Measurements from ENCODE around the gene NES. TPM values are rescaled to one million over a fixed set of nuclear protein-coding genes. Genes with fewer than 3 reads are reported as not detected.
A peak's percentile ranks its signal among the peaks of the same experiment; 100 is the strongest.

NES gene
- total RNA-seq, 1 donor = 44.5 TPM

GRCh38 chr1:156662005-156662799 lies 15.0 kb downstream of the NES start:
- DNase-seq (ENCODE audit: low read depth) = no peak
- no peak for TF ChIP-seq CTCF (IDR thresholded peaks at IDR 0.05; ENCODE audit: insufficient read depth, low read length)
- no peak overlapping the region for H3K4me3 ChIP-seq (ENCODE audit: low read depth, low read length)

- H3K4me3 ChIP-seq (ENCODE audit: low read depth, low read length) = peak overlapping the region; percentile 33
- no peak for DNase-seq (ENCODE audit: low read depth)
- TF ChIP-seq CTCF (IDR thresholded peaks at IDR 0.05; ENCODE audit: insufficient read depth, low read length) = no peak
These were observed 16.5 kb downstream of the NES start for GRCh38 chr1:156660752-156661112.

- peak; percentile 91 for TF ChIP-seq CTCF (IDR thresholded peaks at IDR 0.05; ENCODE audit: insufficient read depth, low read length)
- peak; percentile 98 for DNase-seq (ENCODE audit: low read depth)
- H3K4me3 ChIP-seq (ENCODE audit: low read depth, low read length) = no peak overlapping the region
These were observed 17.0 kb downstream of the NES start for GRCh38 chr1:156659988-156660751.

- H3K4me3 ChIP-seq (ENCODE audit: low read depth, low read length) = no peak overlapping the region
- no peak for DNase-seq (ENCODE audit: low read depth)
- no peak for TF ChIP-seq CTCF (IDR thresholded peaks at IDR 0.05; ENCODE audit: insufficient read depth, low read length)
These were observed 17.6 kb downstream of the NES start for GRCh38 chr1:156659661-156659987.

- H3K4me3 ChIP-seq (ENCODE audit: low read depth, low read length) = no peak overlapping the region
- no peak for DNase-seq (ENCODE audit: low read depth)
- TF ChIP-seq CTCF (IDR thresholded peaks at IDR 0.05; ENCODE audit: insufficient read depth, low read length) = no peak
These were observed 18.1 kb downstream of the NES start for GRCh38 chr1:156658945-156659574.

- no peak for DNase-seq (ENCODE audit: low read depth)
- TF ChIP-seq CTCF (IDR thresholded peaks at IDR 0.05; ENCODE audit: insufficient read depth, low read length) = no peak
- H3K4me3 ChIP-seq (ENCODE audit: low read depth, low read length) = no peak overlapping the region
These were observed 18.7 kb downstream of the NES start for GRCh38 chr1:156658496-156658895.
